Right hindlimb (tissue), 1 donor: ENCODE data around the gene RASAL1.

Experiments used
- DNase-seq: peaks from one replicate; pipeline ENCODE4 v3.0.0-alpha.2; 2018

The RASAL1 gene, protein sequence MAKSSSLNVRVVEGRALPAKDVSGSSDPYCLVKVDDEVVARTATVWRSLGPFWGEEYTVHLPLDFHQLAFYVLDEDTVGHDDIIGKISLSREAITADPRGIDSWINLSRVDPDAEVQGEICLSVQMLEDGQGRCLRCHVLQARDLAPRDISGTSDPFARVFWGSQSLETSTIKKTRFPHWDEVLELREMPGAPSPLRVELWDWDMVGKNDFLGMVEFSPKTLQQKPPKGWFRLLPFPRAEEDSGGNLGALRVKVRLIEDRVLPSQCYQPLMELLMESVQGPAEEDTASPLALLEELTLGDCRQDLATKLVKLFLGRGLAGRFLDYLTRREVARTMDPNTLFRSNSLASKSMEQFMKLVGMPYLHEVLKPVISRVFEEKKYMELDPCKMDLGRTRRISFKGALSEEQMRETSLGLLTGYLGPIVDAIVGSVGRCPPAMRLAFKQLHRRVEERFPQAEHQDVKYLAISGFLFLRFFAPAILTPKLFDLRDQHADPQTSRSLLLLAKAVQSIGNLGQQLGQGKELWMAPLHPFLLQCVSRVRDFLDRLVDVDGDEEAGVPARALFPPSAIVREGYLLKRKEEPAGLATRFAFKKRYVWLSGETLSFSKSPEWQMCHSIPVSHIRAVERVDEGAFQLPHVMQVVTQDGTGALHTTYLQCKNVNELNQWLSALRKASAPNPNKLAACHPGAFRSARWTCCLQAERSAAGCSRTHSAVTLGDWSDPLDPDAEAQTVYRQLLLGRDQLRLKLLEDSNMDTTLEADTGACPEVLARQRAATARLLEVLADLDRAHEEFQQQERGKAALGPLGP

DNA sequence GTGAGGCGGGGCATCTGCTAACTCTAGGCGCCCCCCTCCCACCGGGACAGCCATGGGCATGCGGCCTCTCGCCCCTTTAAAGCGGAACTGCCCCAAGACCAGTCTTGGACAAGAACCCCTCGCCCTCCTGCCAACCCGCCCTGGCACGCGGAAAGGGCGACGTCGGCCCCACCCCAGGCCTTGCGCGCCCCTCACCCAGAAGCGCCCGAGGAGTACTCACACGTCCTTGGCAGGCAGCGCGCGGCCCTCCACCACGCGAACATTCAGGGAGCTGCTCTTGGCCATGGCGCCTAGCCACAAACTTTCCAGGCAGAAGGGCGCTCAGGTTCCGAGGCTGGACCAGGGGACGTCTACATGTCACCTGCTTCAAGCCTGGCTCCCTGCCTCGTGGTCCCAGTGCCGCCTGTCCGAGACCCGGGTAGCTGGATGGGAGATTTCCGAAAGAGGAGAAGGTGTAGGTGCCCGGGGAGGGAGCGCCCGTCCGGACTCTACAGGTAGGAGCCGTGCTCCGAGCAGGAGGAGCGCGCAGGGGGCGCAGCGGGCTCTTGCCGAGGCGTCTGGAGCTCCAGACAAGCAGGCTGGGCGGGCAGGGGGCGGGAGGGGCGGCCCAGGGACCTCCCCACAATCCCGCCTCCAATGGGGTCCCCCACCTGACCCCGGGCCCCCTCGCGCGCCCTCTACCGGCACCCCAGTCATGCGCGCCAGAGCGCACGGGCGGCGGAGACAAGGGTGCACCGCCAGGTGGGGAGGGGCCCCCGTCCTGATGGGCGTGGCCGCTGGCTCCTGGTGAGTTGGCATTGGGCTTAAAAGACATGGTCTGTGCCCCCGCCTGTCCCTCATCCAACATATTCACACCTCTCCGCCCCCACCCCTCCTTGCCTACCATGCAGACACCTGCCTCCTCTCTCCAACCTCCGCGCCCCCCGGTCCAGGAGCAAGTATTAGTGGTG is at the start of gene RASAL1:
Gene RASAL1 (minus strand): TSS at position 584 of the 950 bp plus-strand sequence. CDS start 299 bp downstream, at position 285.
- DNase-seq, result no peak

DNA sequence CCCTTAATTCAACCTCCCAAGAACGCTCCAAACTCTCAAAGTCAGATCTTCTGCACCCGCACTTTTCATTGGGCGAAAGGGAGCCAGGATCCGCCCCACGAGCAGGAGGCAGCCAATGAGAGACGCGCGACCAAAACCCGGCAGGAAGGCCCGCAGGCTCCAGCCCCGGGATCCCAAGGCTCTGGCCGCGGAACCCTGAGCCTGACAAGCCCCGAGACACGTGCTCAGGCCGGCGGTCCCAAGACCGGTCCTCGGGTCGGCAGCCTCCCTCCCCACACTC is 49.3 kb upstream of the RASAL1 start:
- peak; percentile 94 for DNase-seq

DNA sequence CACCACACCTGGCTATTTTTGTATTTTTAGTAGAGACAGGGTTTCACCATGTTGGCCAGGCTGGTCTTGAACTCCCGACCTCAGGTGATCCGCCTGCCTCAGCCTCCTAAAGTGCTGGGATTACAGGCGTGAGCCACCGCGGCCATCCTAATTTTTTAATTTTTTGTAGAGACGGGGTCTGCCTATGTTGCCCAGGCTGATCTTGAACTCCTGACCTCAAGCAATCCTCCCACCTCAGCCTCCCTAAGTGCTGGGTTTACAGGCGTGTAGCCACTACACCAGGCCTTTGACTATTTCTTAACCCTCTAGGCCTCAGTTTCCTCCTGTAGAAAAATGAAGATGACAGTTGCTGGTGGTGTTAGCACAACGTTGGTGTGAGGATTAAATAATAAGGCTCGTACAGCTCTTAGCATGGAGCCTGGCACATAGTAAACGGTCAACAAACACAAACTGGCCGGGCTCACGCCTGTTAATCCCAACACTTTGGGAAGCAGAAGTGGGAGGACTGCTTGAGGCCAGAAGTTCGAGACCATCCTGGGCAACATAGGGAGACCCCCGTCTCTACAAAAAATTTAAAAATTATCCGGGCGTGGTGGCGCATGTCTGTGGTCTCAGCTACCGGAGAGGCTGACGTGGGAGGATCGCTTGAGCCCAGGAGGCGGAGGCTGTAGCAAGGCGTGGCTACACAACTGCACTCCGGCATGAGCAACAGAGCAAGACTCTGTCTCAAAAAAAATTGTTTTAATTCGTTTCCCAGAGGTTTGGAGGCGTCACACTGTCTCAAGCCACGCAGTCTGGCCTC is 48.7 kb upstream of the RASAL1 start:
- no peak for DNase-seq

DNA sequence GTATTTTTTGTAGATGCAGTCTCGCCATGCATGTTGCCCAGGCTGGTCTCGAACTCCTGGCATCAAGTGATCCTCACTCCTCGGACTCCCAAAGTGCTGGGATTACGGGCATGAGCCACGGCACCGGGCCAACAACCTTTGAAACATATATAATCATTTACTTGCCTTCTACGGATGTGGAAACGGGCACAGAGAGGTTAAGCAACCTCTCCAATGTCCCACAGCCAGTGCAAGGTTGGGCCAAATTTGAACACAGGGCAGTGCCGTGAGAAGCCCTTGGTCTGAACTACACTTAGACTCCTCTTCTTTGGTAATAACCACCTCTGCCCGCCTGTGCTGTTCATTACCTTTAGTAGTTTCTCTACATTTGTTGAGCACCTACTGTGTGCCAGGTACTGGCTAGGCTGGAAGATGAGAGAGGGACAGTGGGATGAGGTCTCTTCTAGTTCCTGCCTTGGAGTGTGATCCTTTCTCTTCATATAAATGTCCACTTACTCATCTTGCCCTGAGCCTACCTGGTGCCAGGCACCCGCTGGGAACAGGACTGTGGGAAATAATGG is 47.5 kb upstream of the RASAL1 start:
- DNase-seq, result no peak

DNA sequence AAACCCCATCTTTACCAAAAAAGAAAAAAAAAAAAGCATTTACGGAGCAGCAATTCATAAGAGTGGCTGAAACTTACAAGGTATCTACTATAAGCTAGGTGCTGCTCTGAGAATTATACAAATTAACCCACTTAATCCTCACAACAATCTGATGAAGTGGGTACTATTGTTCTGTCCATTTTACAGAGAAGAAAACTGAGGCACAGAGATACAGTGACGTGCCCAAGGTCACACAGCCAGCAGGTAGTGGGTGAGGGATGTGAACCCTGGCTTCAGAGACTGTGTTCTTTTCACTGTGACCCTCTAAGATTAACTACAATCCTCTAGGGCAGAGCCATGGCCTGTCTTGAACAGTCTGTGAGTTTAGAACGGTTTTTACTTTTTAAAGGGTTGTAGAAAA is 46.4 kb upstream of the RASAL1 start:
- no peak for DNase-seq

DNA sequence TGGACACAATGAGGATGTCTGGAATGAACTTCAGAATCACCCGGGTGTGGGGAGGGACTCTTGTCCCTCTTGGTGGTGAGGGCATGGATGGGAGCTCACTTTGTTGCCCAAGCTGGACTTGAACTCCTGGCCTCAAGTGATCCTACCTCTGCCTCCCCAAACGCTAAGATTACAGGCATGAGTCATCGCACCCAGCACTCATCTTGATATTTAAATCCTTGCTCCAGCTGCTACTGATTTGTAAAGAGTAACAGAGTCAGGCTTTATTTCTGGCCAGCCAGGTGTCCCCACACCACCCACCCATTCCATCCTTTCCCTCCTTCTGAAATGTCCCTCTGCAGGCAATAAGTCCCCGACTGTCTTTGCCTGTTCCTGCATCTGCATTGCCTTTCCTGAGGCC is 44.8 kb upstream of the RASAL1 start:
- no peak for DNase-seq

DNA sequence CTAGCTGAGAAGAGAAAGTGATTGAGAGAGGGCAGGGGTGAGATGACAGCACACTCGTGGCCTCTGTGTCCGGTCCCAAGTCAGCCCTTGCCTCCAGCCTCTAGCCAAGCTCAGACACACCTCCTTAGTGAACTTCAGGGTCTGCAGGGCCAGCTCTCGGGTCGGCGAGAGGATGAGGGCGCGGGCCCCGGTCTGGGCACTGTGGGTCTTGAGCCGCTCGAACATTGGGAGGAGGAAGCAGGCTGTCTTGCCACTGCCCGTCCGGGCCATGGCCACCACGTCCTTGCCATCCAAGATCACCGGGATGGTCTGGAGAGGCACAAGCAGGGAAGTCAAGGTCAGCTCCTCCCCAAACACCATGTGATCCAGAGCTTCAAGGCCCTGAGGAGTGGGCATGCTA is 43.5 kb upstream of the RASAL1 start:
- no peak for DNase-seq

DNA sequence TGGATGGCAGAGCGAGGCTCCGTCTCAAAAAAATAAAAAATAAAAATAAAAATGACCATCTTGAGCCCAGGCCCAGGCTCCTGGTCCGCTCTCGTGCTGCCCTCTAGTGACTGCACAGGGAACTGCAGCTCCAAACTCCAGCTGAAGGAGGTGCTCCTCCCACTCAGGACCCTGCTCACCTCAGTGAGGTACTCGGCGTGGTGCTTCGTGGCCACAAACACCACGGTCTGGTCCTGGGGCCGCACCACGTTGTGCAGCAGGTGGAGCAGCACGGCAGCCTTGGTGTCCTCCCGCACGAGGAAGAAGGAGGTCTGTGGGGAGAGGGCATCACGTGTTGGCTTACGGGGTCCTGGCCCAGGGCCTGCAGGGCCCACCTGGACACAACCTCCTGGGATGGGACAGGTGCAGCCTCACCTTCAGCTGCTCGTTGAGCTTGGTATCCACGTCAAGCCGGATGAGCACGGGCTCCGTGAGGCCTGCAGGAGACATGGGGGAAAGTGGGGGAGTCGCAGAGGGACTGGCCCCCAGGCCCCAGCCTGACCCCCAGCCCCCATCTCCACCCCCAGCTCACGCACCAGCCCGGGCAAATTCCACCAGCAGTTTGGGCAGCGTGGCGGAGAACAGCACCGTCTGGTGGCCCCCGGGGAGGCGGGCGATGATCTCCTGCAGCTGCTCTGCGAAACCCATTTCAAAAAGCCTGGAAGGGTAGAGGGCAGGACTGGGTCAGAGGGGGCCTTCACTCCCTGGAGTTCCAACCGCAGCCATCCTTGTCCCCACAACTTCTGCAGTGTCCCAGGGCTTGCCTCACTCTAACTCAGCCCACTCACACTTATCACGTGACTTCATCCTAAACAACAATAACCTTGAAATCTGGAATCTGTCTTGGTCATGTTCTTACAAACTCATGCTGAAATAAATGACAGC is 39.2 kb upstream of the RASAL1 start:
- peak; percentile 77 for DNase-seq

DNA sequence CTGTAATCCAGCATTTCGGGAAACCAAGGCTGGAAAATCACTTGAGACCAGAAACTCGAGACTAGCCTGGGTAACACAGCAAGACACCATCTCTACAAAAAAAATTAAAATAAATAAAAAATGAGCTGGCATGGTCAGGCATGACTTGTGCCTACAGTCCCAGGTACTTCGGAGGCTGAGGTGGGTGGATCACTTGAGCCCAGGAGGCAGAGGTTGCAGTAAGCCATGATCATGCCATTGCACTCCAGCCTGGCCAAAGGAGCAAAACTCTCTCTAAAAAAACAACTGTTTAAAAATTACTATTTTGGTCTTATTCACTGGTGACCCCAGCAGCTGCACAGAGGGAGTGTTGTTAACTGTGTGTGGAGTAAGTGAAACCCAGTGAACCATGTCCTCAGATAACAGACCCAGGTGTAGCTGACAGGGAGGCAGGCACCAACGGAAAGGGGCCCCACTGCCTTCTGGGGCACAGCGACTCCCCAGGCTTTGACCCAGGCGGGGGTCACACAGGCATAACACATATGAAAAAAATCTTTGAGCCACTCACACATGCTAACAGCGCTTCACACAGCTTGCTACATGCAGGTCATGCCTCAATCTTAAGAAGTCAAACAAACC is 37.6 kb upstream of the RASAL1 start:
- no peak for DNase-seq

DNA sequence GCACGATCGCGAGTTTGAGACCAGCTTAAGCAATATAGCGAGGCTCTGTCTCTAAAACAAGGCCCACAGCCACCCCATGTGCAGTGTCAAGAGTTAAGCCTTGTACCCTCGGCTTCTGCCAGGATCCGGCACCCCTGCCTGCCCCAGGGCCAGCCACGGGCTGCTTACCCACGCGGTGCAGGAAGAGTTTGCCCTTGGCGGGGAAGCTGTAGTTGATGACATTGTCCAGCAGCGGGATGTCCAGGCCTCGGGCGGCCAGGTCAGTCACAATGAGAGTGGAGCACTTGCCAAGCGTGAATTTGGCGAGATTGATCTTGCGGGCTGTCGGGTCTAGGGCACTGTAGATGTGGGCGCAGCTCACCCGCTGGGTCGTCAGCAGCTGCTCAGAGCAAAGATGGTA is 36.6 kb upstream of the RASAL1 start:
- DNase-seq, result no peak

DNA sequence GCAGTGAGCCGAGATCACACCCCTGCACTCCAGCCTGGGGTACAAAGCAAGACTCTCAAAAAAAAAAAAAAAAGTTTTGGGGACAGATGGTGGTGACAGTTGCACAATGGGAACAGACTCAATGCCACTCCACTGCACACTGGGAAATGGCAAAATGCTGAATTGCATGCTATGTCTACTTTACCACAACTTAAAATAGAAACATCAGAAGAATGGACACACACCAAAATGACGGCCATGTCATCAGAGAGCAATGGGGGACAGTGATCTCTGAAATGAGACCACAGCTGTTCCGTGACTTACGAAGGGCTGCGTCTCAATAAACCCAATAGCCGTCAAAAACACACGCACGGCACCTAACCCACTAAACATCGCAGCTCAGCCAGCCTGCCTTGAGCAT is 36.0 kb upstream of the RASAL1 start:
- DNase-seq, result no peak

DNA sequence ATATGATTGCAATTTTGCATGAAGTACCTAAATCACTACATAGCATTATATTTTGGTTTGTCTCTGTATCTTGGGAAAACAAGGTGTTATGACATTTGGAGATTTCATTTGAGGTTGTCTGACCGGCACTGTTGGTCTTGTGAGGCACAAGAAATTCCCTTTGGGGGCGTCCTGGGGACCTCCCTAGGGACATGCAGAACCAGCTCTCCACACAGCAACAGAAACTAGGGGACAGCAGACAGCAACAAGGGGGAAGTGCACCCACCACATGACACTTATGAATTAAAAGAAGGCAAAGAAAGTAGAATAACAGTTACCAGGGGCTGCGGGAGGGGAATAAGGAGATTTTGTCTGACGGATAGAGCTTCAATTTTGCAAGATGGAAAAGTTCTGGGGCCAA is 35.4 kb upstream of the RASAL1 start:
- no peak for DNase-seq

DNA sequence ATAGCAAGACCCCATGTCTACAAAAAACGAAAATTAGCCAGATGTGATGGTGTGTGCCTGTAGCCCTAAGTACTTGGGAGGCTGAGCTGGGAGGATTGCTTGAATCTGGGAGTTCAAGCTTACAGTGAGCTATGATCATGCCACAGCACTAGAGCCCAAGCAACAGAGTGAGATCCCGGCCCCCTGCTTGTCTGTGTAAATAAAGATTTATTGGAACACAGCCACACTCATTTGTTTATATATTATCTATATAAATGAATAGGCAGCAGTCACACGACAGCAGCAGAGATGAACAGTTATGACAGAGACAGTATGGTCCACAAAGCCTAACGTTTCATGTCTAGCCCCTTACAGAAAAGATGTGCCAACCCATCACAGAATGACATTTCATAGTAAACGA is 34.9 kb upstream of the RASAL1 start:
- no peak for DNase-seq

DNA sequence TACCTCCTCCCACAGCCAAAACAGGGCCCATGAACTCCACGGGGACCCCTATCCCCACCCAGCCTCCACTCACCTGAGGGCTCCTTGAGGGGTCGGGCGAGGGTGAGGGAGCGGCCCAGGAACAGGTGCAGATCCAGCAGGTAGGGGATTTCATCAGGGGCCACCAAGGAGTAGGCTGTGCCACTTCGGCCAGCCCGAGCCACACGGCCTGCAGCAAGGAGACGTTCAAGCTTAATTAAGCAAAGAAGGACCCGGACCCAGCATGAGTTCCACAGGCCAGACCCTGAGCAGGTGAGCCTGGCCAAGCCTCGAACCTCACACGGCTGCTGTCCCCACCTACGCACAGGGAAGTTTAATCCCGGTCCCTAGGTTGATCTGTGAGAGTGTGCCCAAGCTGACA is 34.1 kb upstream of the RASAL1 start:
- DNase-seq, result no peak

DNA sequence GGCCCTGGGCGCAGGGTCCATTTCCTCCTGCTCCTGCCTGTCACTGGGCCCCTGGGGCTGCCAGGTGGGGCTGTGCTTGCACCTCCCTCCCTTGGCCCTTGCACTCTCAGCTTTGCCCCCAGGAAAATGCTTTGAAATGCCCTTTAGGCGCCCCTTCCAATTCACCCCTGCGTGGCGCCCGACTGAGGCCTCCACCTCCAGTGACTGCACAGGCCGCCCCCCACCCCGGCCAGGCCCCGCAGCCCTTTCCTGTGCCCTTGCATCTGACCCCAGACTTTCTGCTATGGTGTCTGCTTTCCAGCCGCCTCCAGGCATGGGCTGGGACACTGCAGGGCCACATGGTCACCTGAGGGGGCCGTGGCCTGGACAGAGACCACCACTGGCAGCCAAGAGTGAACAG is 32.3 kb upstream of the RASAL1 start:
- no peak for DNase-seq

DNA sequence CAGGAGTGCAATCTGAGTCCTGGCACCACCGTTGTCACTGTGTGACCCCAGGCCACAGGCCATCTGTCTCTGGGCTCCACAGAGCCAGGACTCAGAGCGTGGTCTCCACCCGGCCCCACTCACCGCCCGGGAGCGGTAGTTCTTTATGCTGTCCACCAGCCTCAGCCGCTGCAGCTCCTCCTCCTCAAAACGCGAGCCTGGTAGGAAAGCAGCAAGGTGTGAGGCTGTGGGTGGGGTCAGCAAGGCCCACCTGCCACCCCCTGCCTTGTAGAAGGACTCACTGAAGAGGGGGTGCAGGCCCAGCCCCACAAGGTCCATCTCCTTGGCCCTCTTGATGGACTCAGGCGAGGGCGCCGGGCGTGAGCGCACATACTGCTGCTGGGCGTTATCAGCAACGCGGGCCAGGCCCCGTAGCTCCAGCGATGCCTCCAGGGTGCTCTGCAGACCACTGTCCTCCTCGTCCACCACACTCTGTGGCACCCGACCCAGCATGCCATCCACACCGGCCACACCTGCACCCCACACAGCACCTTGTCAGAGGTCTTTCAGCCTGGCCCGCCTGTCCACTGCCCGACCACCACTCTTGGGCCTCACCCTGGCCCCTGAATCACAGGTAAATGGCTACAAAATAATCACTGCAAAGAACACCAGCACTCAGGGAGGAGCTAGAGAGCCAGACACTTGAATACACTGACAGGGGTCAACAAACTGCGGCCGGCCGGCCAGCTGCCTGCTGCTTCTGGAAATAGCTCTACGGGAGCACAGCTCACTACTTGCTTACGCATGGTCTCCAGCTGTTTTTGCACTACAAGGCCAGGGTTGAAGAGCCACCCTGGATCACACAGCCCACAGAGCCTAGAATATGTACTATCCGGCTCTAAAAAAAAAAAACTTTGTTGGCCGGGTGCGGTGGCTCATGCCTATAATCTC is 30.2 kb upstream of the RASAL1 start:
- no peak for DNase-seq

DNA sequence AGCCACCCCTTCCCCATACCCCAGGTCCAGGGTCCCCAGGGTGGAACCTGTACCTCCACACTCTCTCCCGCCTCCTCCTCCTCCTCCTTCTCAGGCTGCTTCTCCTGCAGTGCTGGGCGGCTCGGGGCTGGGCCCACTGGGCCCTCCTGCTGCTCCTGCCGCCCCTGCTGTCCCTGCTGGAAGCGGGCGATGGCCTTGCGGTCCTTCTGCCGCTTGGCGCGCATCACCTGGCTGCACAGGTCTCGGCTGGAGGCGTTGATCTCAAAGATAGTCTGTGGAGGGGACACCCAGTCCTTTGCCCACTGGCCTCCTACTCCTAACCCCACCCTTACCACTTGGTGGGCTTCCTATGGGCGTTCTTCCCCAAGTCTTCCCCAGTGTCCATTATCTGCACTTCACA is 28.5 kb upstream of the RASAL1 start:
- DNase-seq, result no peak

DNA sequence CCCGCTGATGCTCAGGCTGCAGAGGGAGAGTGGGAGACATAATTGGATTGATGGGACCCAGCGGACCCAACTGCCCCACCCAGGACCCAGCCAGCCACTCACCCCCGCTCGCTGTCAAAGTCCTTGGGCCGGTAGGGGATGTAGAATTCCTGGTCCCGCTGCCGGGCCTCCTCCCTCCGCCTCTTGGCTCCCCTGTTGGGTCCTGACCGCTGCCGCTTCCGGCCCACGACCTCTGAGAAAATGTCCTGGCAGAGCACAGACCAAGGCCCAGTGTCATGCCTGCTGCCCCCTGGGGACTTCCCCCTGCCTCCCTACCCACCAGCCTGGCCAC is 27.4 kb upstream of the RASAL1 start:
- no peak for DNase-seq
